Measurements from ENCODE around the gene NF2.

DNA sequence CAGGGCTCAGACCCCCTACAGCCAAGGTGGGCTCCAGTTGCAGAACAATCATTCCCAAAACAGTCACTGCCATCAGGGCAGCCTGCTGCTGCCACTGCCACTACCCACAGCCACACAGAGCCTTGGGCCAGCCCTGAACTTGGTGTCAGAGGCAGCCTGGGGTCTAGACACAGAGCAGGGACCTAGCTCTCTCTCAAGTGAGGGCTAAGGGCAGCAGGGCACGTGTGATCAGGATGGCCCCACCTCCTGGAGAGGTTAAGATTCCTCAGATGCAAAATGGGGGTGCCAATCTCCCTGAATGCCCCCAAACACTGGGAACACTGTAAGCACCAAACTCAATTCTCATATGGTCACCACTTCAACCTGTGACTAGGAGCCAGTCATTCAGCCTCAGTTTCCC lies 132.0 kb downstream of the NF2 start:
- TF ChIP-seq CREM (CRISPR knock-in tag; IDR thresholded peaks at IDR 0.05) (no peak), ELF4 (CRISPR knock-in tag; IDR thresholded peaks at IDR 0.05; ENCODE audit: low read depth) (no peak), SP1 (CRISPR knock-in tag; conservative IDR thresholded peaks at IDR 0.05) (no peak), MYBL2 (CRISPR knock-in tag; IDR thresholded peaks at IDR 0.05) (no peak), IRF2 (CRISPR knock-in tag; IDR thresholded peaks at IDR 0.05; ENCODE audit: borderline replicate concordance, low read depth) (no peak), CREB1 (CRISPR knock-in tag; IDR thresholded peaks at IDR 0.05) (no peak)
- TF ChIP-seq, protein P1, sequence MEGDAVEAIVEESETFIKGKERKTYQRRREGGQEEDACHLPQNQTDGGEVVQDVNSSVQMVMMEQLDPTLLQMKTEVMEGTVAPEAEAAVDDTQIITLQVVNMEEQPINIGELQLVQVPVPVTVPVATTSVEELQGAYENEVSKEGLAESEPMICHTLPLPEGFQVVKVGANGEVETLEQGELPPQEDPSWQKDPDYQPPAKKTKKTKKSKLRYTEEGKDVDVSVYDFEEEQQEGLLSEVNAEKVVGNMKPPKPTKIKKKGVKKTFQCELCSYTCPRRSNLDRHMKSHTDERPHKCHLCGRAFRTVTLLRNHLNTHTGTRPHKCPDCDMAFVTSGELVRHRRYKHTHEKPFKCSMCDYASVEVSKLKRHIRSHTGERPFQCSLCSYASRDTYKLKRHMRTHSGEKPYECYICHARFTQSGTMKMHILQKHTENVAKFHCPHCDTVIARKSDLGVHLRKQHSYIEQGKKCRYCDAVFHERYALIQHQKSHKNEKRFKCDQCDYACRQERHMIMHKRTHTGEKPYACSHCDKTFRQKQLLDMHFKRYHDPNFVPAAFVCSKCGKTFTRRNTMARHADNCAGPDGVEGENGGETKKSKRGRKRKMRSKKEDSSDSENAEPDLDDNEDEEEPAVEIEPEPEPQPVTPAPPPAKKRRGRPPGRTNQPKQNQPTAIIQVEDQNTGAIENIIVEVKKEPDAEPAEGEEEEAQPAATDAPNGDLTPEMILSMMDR (IDR thresholded peaks at IDR 0.05), result no peak
- TF ChIP-seq, protein P2, sequence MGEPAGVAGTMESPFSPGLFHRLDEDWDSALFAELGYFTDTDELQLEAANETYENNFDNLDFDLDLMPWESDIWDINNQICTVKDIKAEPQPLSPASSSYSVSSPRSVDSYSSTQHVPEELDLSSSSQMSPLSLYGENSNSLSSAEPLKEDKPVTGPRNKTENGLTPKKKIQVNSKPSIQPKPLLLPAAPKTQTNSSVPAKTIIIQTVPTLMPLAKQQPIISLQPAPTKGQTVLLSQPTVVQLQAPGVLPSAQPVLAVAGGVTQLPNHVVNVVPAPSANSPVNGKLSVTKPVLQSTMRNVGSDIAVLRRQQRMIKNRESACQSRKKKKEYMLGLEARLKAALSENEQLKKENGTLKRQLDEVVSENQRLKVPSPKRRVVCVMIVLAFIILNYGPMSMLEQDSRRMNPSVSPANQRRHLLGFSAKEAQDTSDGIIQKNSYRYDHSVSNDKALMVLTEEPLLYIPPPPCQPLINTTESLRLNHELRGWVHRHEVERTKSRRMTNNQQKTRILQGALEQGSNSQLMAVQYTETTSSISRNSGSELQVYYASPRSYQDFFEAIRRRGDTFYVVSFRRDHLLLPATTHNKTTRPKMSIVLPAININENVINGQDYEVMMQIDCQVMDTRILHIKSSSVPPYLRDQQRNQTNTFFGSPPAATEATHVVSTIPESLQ (CRISPR knock-in tag; IDR thresholded peaks at IDR 0.05), result no peak
- TF ChIP-seq, protein P3, sequence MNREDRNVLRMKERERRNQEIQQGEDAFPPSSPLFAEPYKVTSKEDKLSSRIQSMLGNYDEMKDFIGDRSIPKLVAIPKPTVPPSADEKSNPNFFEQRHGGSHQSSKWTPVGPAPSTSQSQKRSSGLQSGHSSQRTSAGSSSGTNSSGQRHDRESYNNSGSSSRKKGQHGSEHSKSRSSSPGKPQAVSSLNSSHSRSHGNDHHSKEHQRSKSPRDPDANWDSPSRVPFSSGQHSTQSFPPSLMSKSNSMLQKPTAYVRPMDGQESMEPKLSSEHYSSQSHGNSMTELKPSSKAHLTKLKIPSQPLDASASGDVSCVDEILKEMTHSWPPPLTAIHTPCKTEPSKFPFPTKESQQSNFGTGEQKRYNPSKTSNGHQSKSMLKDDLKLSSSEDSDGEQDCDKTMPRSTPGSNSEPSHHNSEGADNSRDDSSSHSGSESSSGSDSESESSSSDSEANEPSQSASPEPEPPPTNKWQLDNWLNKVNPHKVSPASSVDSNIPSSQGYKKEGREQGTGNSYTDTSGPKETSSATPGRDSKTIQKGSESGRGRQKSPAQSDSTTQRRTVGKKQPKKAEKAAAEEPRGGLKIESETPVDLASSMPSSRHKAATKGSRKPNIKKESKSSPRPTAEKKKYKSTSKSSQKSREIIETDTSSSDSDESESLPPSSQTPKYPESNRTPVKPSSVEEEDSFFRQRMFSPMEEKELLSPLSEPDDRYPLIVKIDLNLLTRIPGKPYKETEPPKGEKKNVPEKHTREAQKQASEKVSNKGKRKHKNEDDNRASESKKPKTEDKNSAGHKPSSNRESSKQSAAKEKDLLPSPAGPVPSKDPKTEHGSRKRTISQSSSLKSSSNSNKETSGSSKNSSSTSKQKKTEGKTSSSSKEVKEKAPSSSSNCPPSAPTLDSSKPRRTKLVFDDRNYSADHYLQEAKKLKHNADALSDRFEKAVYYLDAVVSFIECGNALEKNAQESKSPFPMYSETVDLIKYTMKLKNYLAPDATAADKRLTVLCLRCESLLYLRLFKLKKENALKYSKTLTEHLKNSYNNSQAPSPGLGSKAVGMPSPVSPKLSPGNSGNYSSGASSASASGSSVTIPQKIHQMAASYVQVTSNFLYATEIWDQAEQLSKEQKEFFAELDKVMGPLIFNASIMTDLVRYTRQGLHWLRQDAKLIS (CRISPR knock-in tag; IDR thresholded peaks at IDR 0.05; ENCODE audit: borderline replicate concordance), result no peak
- TF ChIP-seq, protein P4, sequence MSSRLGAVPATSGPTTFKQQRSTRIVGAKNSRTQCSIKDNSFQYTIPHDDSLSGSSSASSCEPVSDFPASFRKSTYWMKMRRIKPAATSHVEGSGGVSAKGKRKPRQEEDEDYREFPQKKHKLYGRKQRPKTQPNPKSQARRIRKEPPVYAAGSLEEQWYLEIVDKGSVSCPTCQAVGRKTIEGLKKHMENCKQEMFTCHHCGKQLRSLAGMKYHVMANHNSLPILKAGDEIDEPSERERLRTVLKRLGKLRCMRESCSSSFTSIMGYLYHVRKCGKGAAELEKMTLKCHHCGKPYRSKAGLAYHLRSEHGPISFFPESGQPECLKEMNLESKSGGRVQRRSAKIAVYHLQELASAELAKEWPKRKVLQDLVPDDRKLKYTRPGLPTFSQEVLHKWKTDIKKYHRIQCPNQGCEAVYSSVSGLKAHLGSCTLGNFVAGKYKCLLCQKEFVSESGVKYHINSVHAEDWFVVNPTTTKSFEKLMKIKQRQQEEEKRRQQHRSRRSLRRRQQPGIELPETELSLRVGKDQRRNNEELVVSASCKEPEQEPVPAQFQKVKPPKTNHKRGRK (CRISPR knock-in tag; IDR thresholded peaks at IDR 0.05; ENCODE audit: borderline replicate concordance), result no peak

Measured in WTC11 (cell line).